GM19043 (cell line): ENCODE measurements around the gene FAM32A.
"Not testable (repeated sequence)": the region's sequence is repeated elsewhere in the genome, so short reads cannot be mapped to it uniquely, and the experiment has no call there.

Source experiments
- ATAC-seq: cut with Tn5 transposase; IDR thresholded peaks from one replicate; pipeline ENCODE4 v1.9.1; 2021; ENCODE audit warnings: low read depth; ENCODE audit not compliant: unreplicated experiment

The FAM32A gene

DNA sequence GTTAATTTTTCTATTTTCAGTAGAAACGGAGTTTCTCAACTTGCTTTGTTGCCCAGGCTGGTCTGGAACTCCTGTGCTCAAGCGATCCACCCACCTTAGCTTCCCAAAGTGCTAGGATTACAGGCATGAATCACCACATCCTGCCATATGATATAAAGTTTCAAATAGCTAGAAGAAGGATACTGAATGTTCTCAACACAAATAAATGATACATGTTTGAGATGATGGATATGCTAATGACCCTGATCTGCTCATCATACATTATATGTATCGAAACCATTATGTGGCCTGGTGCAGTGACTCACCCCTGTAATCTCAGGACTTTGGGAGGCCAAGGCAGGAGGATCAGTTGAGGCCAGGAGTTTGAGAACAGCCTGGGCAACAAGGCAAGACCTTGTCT is 23.4 kb upstream of the FAM32A start:
- no peak for ATAC-seq

DNA sequence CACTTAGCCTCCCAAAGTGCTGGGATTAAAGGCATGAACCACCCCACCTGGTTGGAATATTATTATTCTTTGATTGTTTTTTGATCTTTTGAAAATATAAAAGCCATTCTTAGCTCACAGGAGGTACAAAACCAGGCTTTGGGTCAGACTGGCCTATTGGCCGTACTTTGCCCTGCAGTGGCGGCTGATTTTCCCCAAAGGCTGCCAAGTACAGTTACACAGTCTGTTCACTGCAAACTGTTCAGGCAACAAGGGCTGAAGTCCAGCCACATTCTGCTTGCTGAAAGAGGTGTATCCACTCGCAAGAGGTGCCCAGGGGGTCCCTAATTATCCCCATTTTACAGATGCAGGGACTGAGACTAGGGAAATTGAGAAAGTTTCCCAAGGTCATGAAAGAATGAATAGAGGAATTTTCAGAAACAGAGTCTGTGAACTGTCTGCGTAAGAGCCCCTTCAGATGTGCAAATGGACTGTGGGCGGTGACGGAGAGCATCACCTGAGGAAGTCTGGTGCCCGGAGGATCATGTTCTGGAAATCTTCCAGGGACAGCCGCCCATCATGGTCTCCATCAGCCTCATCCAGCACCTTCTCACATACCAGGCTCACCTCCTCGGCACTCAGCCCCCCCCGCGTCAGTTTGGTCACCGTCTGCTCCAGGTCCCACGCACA is 20.9 kb upstream of the FAM32A start:
- no peak for ATAC-seq

DNA sequence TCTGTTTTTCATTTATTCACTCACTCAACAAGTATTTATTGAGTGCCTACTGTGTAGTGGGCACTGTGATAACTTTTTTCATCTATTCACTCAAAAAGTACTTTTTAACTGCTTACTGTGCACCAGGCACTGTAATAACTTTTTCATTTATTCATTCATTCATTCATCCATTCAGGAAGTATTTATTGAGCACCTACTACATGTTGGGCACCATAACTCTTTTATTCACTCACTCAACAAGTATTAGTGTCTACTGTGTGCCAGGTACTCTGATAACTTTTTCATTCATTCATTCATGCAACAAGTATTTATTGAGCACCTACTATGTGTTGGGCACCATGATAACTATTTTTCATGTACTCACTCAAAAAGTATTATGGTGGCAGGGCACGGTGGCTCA is 18.8 kb upstream of the FAM32A start:
- ATAC-seq: no peak

DNA sequence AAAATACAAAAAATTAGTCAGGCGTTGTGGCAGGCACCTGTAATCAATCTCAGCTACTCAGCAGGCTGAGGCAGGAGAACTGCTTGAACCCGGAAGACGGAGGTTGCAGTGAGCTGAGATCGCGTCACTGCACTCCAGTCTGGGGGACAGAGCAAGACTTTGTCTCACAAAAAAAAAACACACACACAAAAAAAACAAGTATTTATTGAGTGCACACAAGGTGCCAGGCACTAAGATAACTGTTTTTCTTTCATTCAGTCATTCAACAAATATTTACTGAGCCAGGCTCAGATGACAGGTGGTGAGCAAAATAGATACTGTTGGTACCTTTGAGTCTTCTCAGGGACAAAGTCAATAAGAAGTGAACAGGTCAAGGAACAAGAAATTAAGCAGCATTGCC is 18.2 kb upstream of the FAM32A start:
- ATAC-seq: no peak

DNA sequence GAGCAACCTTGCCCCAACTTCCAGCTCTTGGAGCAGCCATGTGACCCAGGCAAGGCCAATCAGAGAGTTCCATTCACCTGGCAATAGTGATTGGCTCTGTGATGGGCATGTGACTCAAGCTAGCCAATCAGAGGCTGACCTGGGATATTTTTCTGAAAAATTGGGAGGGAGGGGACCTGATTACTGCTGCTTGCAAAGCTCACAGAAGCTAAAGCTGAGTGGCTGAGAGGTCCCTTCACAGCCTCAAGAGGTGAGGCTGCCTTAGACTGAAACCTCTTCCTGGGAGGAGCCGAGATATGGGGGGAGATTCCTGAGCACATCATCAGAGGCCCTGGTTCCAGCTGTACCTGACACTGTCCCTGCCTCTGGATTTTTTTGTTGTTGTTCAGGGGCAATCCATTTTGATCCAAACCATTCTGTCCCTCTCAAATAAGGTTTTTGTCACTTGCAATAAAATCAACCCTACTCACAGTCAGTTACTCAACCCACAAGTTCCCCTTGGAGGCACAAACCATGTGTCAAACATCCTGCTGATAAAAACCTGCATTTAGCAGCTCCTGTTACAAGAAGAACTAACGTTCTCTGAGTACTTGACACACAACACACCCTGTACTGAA is 16.6 kb upstream of the FAM32A start:
- ATAC-seq: no peak

DNA sequence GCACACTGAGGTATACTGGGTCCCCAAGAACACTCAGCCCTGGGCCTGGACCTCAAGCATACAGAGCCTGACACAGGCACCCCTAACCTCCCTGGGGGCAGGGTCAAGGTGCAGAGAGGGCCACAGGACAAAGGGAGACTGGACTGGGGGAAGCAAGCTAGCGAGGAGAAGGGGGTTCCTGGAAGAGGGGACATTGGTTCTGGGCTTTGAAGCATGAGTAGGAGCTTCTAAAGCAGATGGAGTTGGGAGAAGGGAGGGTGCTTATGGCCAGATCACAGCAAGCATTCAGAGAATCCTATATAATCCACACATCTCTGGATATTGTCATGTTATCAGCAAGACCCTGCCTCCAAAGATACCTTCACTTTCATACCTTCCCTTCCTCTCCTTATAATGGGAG is 15.1 kb upstream of the FAM32A start:
- ATAC-seq: no peak

DNA sequence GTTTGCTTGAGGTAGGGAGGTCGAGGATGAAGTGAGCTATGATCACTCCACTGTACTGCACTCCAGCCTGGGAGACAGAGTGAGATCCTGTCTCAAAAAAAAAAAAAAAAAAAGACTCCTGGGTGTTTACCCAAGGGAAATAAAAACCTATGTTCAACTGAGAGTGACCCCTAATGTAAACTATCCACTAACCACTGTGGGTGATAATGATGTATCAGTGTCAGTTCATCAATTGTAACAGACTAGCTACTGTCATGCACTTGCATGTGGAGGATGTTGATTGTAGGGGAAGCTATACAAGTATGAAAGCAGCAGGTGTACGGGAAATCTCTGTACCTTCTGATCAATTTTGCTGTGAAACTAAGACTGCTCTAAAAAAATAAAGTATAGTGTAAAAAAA is 9.3 kb upstream of the FAM32A start:
- no peak for ATAC-seq

DNA sequence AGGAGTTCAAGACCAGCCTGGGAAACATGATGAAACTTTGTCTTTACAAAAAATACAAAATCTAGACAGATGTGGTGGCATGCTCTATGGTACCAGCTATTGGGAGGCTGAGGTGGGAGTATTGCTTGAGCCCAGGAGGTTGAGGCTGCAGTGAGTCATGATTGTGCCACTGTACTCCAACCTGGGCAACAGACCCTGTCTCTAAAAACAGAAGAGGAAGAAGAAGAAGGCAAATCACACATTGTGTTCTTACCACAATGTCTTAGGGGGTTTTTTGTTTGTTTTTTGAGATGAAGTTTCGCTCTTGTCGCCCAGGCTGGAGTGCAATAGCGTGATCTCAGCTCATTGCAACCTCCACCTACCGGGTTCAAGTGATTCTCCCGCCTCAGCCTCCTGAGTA is 6.3 kb upstream of the FAM32A start:
- not testable (repeated sequence) for ATAC-seq

DNA sequence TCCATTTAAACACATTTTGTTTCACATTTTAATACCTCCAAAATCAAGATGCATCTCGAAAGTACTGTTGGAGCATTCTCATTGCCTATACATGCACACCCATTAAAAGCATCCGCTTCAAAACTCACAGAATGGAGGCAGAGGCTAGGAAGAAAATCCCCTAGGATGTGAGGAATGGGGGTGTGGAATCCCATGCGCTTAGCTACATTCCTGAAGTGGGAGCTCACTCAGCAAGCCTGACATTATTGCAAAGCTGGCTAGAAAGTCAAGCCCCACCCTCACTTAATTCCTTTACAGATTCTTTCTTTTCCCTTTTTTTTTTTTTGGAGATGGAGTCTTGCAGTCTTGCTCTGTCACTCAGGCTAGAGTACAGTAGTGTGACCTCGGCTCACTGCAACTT is 4.6 kb upstream of the FAM32A start:
- ATAC-seq: no peak

DNA sequence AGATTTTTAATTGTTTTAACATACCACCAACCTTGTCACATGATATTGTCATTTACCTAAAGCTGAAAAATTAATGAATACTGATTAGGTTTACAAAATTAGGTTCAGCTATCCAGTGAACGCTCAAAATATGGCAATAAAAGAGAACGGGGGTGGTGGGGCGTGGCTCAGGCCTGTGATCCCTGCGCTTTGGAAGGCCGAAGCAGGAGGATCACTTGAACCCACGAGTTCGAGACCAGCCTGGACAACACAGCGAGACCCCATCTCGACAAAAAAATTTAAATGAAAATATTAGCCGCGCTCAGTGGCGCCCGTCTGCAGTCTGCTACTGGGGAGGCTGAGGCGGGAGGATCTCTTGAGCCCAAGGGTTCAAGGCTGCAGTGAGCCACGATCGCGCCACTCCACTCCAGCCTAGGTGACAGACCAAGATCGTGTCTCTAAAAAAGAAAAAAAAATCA is 516 bp upstream of the FAM32A start:
- no peak for ATAC-seq

DNA sequence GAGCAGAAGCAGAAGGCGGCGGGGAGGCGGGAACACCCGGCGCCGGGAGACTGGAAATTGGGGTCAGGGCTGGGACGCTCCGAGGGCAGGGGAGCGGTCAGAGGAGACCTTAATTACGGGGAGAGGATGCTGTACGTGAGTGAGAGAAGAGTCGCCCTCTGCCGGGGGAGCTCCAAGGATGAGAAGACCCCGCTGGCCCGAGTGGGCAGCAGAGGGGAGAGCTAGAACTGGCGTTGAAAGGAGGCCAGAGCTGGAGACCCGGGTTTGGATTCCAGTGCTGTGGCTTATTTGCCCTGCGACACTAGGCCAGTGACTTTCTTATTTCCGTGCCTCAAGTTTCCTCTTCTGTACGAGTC is 536 bp downstream of the FAM32A start:
- no peak for ATAC-seq

DNA sequence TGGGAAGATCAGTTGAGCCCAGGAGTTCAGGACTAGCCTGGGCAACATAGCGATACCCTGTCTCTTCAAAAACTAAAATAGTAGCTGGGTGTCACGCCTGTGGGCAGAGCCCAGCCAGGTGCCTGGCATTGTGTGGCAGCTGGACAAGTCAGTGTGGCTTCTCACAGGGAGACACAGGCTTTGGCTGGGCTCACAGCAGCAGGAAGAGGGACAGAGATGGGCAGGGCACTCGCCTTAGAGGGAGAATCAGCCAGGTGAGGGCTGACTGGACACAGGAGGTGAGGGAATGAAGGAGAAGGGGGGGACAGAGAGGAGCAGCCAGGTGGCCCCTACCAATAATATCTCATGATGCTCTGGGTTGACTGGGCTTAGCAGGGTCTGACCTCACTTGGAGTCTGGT is 3.3 kb downstream of the FAM32A start:
- ATAC-seq: no peak

DNA sequence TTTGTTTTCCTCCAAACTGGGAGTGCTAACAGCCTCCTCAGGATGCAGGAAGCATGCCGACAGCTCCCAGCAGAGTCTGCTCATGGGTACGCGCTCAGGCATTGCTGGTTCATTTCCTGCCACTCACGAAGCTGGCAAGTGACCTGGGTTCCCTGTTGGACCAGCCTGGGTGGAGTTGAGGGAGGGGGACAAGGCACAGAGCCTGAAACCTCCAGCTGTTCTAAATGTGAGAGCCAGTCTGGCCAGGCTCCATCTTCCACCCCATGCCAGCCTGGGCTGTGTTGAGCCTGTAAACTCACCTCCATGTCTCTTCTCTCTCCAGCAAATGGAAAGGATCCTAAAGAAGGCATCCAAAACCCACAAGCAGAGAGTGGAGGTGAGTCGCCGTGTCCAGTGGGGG is 5.0 kb downstream of the FAM32A start:
- ATAC-seq: no peak

DNA sequence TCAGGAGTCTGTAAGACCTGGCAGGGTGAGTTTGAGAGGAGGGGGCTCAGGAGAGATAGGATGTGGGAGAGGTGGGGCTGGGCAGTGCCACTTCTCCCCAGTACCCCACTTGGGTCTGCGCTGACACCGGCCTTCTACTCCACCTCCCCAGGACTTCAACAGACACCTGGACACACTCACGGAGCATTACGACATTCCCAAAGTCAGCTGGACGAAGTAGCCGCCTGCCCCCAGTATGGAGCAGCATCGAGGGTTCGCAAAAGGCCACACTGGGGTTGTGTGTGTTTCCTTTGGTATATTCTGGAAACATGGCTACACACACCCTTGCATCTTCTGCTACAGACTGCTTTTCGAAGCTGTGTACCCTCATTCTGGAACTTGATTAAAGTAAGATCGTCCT is 5.5 kb downstream of the FAM32A start:
- no peak for ATAC-seq

DNA sequence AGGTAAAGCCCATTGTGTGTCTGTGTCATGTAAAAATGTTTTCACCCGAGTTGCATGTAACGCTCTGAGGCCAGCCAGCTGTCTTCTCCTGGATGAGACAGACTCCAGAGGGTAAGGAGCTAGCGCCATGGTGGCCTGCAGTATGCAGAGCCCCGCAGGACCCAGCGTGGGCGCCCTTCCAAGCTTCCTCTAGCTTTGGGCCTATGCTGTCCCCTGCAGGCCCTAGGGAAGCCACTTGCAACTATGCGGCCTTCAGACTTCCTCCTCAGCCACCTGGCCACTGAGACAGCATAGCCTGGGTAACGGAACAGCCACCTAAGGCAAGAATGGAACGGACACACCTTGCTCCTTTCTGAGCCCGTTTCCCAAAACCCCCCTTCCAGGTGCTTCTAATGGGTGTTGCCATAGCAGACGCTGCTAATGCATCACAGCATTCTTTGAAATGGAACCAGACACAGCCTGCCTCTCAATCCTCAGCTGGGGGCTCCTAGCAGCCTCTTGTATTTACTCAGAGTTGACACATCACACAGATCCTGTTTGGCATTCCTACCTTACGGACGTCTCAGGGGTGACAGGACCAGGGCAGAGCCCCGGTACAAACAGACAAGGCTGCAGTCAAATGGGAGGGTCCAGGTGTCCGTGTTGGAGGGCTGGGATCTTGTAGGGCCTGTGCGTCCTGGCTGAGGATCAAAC is 6.2 kb downstream of the FAM32A start:
- no peak for ATAC-seq

DNA sequence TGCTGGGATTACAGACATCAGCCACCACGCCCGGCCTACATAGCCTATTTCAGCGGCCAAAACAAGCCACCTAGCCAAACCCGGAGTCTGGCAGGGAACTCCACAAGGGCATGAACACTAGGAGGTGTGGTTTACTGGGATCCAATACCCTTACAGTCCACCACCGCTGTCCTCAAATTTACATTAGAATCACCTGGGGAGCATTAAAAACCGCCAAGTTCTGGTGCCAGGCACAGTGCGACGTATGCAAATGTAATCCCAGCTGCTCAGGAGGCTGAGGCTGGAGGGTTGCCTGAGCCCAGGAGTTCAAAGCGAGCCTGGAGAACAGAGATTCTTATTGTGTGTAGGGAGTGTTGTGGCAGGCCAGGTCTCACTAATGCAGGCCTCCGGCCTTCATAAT is 8.3 kb downstream of the FAM32A start:
- ATAC-seq: no peak

DNA sequence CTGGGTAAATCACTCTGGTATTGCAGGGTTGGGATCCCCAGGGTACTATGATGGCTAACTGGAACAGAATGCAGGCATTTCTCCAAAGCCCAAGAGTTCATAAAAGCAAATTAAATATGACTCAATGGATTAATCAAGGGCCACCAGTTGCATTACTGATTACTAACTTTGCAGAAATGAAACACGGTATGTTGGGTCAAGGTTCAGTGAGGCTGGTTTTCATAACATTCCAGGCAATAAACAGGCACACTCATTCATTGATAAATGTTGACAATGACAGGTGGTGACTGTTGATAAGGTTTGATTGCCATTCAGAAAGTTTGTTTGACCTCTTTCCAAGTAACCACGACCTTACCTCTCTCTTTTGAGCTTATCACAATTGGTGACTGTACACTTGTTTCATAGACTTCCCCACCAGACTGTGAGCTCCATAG is 12.0 kb downstream of the FAM32A start:
- no peak for ATAC-seq

DNA sequence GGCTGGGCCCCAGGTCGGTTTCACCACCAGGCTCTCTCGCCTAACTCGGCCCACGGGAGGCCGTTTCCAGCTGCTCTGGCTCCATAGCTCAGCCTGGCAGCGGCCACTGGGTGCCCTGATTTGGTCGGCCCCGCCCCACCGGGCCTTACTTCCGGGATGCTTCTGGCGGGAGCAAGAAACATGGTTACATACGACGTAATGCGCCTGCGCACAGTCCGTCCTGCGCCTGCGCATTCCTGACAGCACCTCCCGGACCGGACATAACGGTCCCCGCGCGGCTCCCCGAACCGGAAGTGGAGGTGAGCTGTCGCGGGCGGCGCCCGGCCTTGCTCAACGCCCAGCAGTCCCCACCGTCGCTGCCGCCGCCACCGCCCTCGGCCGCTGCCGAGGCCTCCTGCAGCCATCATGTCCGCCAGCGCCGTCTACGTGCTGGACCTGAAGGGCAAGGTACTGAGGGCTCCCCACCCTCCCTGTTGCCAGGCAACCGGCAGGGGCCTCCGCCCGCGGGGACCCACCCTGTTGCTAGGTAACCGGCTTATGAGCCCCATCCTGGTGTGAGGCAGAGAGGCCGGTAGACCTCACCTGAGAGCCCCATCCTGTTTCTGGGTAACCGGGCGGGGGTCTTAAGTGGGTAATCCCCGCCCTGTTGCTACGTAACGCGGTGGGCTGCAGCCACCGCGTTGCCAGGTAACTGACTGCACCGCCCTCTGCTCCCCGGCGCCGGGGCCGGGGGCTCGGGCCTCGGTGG is 12.6 kb downstream of the FAM32A start, which contains the start of gene AP1M1:
Gene AP1M1 (plus strand): TSS at position 290 of the 748 bp plus-strand sequence. CDS start 116 bp downstream, at position 406.
- peak; percentile 79 for ATAC-seq

DNA sequence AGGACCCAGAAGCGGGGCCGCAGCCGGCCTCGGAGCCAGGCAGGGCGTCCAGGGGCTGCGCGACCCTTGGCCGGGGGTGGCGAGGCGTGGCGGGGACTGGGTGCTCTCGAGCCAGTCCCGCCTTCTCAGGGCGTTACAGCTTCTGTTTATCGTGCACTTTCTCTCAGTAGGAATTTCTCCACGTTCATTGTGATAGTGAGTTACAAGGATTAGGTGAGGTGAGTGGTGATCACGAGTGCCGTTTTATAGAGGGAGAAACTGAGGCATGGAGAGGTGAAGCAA is 13.1 kb downstream of the FAM32A start:
- no peak for ATAC-seq

DNA sequence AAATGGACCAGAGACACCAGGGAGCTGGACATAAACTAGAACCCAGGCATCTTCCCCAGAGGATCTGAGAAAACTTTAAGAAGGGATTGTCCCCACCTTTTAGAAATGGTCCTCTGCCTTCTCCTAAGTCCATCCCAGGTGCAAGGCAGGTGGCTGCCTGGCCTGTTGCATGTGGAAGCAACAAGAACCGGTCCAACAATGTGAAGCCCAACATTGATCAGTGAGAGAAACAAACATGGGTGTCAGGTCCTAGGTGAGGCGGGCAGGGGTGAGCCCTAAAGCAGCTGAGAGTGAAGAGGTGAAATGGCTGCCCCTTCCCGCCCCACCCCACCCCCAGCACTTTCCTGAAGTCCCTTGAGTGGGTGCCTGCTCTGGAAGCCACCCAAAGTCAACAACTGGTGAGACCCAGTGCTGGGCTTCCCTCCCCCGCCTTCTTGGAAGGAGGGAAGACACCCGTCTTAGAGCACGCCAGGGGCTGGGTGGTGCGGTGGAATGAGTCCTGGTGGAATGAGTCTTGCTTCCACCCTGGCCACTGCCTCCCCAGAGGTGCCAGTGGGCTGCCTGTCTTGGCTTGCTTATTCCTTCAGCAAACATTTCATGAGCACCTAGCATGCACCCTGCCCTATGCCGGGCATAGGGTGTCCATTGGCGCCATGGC is 14.2 kb downstream of the FAM32A start:
- ATAC-seq: no peak
